ENCODE results near the gene WDR45B.

WDR45B gene

GRCh38 chr17:82639628-82640027 lies 8.6 kb downstream of the WDR45B start:
- no peak for DNase-seq
- in situ Hi-C loops (cut with MboI; ENCODE audit: low pct_unique_long_range_greater_than_20kb, low sequenced_read_pairs): no loop called here

DNA sequence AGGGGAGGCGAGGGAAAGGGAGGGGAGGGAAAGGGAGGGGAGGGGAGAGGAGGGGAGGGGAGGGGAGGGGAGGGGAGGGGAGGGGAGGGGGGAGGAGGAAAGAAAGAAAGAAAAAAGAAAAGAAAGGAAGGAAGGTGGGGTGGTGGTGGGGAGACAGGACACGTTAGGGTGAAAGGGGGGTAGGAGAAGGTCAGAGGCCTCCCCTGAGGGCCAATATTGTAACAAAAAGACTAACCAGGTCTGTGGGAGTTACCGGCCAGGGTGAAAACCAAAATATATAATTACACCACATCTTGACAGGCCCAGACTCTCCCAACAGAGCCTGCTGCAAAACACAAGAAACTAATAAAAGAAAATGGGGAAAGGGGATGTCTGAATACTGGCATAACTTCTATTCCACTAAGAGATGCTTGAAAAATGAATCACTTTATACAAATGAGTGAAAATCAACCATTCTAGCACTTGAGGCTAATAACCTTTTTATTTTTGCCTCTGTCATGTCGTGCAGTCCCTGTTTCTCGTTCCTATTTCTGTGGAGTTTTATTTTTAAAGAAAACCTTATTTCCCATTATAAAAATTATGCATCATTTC lies 10.0 kb downstream of the WDR45B start:
- no peak for DNase-seq
- in situ Hi-C loops (cut with MboI; ENCODE audit: low pct_unique_long_range_greater_than_20kb, low sequenced_read_pairs): no loop called here

DNA sequence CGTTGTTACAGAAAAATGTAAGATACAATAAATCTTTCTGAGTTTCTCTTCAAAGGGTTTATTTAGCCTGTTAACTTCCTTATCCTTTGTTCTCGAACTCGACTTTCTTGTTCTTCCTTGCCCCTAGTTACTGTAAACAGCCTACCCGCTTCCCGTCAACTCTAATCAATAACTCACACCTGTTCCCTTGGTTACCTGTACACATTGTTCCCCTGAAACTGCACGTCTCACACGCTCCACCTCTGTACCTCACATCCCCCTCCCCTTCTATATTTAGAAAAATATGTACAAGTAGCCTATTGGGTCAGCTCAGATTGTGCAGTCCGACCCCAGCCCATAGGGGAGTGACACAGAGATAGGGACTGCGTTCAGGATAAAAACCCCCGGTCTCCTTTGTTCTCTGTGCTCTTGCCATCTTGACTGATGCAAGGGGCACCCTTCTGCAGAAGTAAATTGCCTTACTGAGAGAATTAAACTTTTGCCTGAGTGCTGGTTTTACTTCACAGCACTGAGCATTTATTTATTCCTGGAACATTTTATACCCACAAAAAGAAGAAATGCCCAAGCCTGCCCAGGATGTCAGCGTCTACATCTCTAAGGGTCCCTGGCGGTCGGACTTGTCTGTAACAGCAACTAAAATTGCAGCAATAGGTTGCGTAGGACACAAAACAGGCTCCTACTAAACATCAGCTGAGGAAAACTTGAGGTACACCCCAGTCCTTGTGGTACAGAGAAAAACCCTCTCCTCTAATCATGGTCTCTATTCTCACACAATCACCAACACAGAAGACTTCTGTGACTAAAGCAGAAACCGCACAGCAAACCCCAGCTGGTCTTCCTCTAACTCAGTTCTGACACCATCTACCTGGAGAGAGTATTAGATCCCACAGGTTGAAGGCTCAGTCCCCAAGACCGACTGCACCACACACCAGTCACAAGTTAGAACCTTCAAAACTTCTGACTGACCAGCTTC lies 11.3 kb downstream of the WDR45B start:
- in situ Hi-C loops (cut with MboI; ENCODE audit: low pct_unique_long_range_greater_than_20kb, low sequenced_read_pairs): no loop called here
- no peak for DNase-seq

DNA sequence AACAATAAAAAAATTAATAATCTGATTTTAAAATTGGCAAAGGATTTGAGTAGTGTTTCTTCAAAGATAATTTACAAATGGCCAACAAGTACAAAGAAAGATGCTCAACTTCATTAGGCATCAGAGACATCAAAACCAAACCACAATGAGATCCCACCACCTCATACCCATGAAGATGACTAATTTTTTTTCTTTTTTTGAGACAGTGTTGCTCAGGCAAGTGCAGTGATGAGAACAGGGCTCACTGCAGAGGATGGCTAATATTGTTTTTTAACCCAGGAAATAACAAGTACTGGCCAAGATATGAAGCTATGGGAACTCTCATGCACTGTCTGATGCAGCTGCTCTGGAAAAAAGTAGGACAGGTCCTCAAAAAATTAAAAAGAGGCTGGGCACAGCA lies 14.9 kb downstream of the WDR45B start:
- no peak for DNase-seq
- in situ Hi-C loops (cut with MboI; ENCODE audit: low pct_unique_long_range_greater_than_20kb, low sequenced_read_pairs): no loop called here

GRCh38 chr17:82632451-82632850 lies 15.8 kb downstream of the WDR45B start:
- in situ Hi-C loops (cut with MboI; ENCODE audit: low pct_unique_long_range_greater_than_20kb, low sequenced_read_pairs): no loop called here
- no peak for DNase-seq

GRCh38 chr17:82631544-82631943 lies 16.7 kb downstream of the WDR45B start:
- in situ Hi-C loops (cut with MboI; ENCODE audit: low pct_unique_long_range_greater_than_20kb, low sequenced_read_pairs): no loop called here
- no peak for DNase-seq

GRCh38 chr17:82630212-82630611 lies 18.0 kb downstream of the WDR45B start:
- no peak for DNase-seq
- in situ Hi-C loops (cut with MboI; ENCODE audit: low pct_unique_long_range_greater_than_20kb, low sequenced_read_pairs): no loop called here

- no peak for DNase-seq
- in situ Hi-C loops (cut with MboI; ENCODE audit: low pct_unique_long_range_greater_than_20kb, low sequenced_read_pairs): no loop called here
Observed at GRCh38 chr17:82629748-82630147, 18.5 kb downstream of the WDR45B start.

GRCh38 chr17:82627405-82627804 lies 20.8 kb downstream of the WDR45B start:
- DNase-seq: no peak
- in situ Hi-C loops (cut with MboI; ENCODE audit: low pct_unique_long_range_greater_than_20kb, low sequenced_read_pairs): no loop called here

DNA sequence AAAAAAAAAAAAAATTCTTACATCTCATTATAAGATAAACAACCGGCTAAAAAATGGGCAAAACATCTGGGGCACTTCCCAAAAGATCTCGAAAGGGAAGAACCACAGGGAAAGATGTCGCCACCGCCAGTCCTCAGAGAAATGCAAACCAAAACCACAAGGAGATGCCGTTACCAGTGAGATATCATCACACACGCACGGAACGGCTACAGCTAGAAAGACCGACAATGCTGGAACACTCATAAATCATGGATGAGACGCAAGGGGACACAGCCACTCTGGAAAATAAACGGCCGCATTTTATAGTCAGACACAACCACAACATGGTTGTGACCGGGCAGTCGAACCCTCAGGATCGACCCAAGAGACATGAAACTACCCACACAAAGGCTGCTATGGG lies 24.5 kb downstream of the WDR45B start:
- in situ Hi-C loops (cut with MboI; ENCODE audit: low pct_unique_long_range_greater_than_20kb, low sequenced_read_pairs): no loop called here
- DNase-seq: peak; percentile 93

DNA sequence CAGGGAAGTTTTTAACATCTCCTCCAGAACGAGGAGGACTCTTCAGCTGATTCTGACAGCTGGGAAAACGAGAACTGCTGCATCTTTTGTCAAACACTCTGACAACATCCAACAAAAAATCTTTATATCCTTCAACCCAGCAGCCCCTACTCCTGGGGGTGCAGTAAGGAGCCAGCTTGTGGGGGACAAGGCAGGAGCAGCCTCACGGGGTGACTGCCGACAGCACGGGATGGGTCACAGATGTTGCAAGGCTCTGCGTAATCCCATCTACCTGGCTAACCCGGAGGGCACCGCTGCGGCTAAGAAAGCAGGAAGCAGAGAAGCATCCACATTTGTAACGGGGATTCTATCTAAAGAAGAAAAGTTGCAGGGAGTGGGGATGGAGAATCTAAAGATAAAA lies 28.6 kb downstream of the WDR45B start:
- no peak for DNase-seq
- in situ Hi-C loops (cut with MboI; ENCODE audit: low pct_unique_long_range_greater_than_20kb, low sequenced_read_pairs): no loop called here

- in situ Hi-C loops (cut with MboI; ENCODE audit: low pct_unique_long_range_greater_than_20kb, low sequenced_read_pairs): no loop called here
- no peak for DNase-seq
Observed at GRCh38 chr17:82619211-82619610, 29.0 kb downstream of the WDR45B start.

DNA sequence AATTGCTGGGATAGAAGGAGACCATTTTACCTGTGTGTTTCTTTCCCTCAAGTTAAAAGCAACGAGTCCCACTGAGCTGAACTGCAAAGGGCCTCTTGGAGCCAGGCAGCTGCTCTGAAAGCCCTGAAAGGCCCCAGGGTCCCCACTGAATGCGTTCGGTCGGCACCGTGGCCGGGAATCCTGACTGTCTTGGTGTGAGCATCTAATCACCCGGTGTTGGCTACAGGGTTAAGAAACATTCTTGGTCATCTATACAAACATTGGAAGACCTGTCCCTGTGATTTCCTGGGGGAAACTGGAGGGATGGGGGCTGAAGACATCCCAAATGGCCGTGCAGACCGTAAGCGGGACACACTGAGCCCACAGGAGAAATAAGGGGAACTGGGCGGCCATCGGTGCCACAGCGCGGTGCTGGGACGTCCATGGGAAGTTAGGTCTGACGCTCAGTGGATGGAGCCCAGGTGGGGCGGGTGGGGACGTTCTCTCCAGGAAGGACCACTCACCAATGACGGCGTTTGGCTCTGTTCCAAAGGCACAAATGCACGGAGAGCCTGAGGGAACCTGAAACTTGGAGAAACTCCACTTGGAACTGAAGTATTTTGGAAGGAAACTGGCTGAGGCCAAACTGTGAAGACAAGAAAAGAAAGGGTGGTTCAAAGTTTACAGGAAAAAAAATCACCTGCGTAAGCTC lies 32.1 kb downstream of the WDR45B start:
- DNase-seq: no peak
- in situ Hi-C loops (cut with MboI; ENCODE audit: low pct_unique_long_range_greater_than_20kb, low sequenced_read_pairs): no loop called here

- peak; percentile 26 for DNase-seq
- in situ Hi-C loops (cut with MboI; ENCODE audit: low pct_unique_long_range_greater_than_20kb, low sequenced_read_pairs): no loop called here
Observed at GRCh38 chr17:82615084-82616020, 32.9 kb downstream of the WDR45B start.

DNA sequence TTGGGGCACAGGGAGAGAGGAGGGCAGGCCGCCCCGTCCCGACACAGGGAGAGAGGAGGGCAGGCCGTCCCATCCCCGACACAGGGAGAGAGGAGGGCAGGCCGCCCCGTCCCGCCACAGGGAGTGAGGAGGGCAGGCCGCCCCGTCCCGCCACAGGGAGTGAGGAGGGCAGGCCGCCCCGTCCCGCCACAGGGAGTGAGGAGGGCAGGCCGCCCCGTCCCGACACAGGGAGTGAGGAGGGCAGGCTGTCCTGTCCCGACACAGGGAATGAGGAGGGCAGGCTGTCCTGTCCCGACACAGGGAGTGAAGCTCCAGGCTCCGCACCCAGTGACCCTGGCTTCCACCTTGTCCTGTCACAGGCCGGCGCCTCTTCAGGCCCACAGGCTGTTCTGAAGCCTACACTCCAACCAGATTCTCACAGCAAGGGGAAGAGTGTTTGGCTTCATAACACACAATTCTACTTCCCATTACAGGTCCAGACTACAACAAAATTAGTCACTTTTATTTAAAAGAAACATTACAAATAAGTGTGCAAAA lies 34.1 kb downstream of the WDR45B start:
- no peak for DNase-seq
- in situ Hi-C loops (cut with MboI; ENCODE audit: low pct_unique_long_range_greater_than_20kb, low sequenced_read_pairs): no loop called here

GRCh38 chr17:82613283-82614094 lies 34.8 kb downstream of the WDR45B start:
- in situ Hi-C loops (cut with MboI; ENCODE audit: low pct_unique_long_range_greater_than_20kb, low sequenced_read_pairs): no loop called here
- DNase-seq: no peak

DNA sequence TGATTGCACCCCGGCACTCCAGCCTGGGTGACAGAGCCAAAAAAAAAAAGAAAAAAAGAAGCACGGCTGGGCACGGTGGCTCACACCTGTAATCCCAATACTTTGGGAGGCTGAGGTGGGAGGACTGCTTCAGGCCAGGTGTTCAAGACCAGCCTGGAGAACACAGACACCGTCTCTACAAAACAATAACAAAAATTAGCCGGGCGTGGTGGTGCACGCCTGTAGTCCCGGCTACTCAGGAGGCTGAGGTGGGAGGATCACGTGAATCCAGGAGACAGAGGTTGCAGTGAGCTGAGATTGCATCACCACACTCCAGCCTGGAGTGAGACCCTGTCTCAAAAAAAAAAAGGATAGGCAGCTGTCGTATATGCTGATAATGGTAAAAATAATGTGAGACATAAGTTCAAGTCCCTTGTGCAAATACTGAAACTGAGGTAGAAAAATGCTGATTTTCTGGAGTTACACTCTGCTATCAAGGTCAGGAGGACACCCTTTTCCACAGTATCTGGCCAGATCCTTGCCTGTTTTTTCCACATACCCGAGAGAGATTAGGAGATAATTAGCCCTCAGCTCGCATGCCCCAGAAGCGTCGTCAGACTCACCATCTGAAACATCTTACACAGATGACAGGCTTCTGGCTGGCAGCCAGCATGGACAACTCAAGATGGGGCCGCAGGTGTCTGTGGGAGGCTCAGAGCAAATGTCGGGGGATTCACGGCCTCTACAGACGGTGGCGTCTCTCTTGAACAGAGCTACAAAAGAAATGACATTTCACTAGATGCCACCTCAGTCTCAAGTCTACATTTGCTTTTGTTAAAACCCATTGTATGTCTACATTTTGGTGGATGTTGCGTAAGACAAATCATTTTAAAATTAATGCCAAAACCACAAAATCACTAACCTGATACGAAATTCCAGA lies 36.8 kb downstream of the WDR45B start:
- in situ Hi-C loops (cut with MboI; ENCODE audit: low pct_unique_long_range_greater_than_20kb, low sequenced_read_pairs): no loop called here
- DNase-seq: peak; percentile 47
